A673 (cell line): Measurements from ENCODE around the gene MRPL28. TPM values are rescaled to one million over a fixed set of nuclear protein-coding genes. Genes with fewer than 3 reads are reported as not detected.

Experiments used
- BruUV-seq: library from RNA; stranded (reverse); fragments of 400-500 nt; replicated peaks from 2 replicates; lab custom pipeline; 2021; lab: Mats Ljungman, UMichigan
- CTCF ChIA-PET: fragments of 300-600 bp; sonication (Branson Sonifier 250); formaldehyde crosslinking; loops from one replicate; lab custom pipeline; 2022; ENCODE audit warnings: antibody characterized with exemption; lab: Charles Lee
- POLR2A ChIA-PET: fragments of 300-600 bp; sonication (Branson Sonifier 250); formaldehyde crosslinking; loops from one replicate; lab custom pipeline; 2022; ENCODE audit warnings: antibody characterized with exemption; ENCODE audit not compliant: low non-redundant PET; lab: Charles Lee
- DNase-seq: peaks from one replicate; pipeline ENCODE4 v3.0.0-alpha.2; 2015; ENCODE audit warnings: low spot score
- H3K27ac ChIP-seq: fragments of 200-600 bp; sonication (generic); 2 replicates; pipeline ENCODE4 v1.5.1; 2016; ENCODE audit warnings: mixed run types, low read depth, mild to moderate bottlenecking, mixed read lengths, antibody characterized with exemption, low read length; ENCODE audit not compliant: poor library complexity, severe bottlenecking
- H3K27me3 ChIP-seq: fragments of 200-600 bp; sonication (generic); replicated peaks from 2 replicates; pipeline ENCODE4 v1.6.1; 2017; ENCODE audit warnings: mixed run types, low read depth, mild to moderate bottlenecking, mixed read lengths, antibody characterized with exemption, low read length; ENCODE audit not compliant: insufficient read depth, poor library complexity
- H3K36me3 ChIP-seq: fragments of 200-600 bp; sonication (generic); 2 replicates; pipeline ENCODE4 v1.6.1; 2016; ENCODE audit warnings: mixed run types, mild to moderate bottlenecking, mixed read lengths, antibody characterized with exemption, low read length; ENCODE audit not compliant: insufficient read depth, poor library complexity, severe bottlenecking
- H3K4me1 ChIP-seq: fragments of 200-600 bp; sonication (generic); 2 replicates; pipeline ENCODE4 v1.6.1; 2017; ENCODE audit warnings: mixed run types, mild to moderate bottlenecking, mixed read lengths, antibody characterized with exemption, low read length; ENCODE audit not compliant: insufficient read depth, poor library complexity, severe bottlenecking
- H3K4me3 ChIP-seq: fragments of 200-600 bp; sonication (generic); 2 replicates; pipeline ENCODE4 v1.5.1; 2016; ENCODE audit warnings: low read depth, mixed run types, mild to moderate bottlenecking, mixed read lengths, low read length; ENCODE audit not compliant: poor library complexity, severe bottlenecking
- H3K9me3 ChIP-seq: fragments of 200-600 bp; sonication (generic); 2 replicates; pipeline ENCODE4 v1.6.1; 2016; ENCODE audit warnings: mixed run types, low read depth, mild to moderate bottlenecking, mixed read lengths, antibody characterized with exemption, low read length; ENCODE audit not compliant: poor library complexity, severe bottlenecking
- EZH2 ChIP-seq: fragments of 200-600 bp; sonication (generic); IDR thresholded peaks from 2 replicates; pipeline ENCODE4 v1.6.1; 2017; ENCODE audit warnings: borderline replicate concordance, low read depth, mild to moderate bottlenecking, mixed read lengths, antibody characterized with exemption, low read length; ENCODE audit not compliant: poor library complexity, severe bottlenecking
- intact Hi-C: fragments of 100-400 bp; cut with micrococcal nuclease; formaldehyde crosslinking; loops from one replicate; pipeline ENCODE4 v1.10.0; 2022; ENCODE audit not compliant: unreplicated experiment
- total RNA-seq: library from RNA; stranded (reverse); gene quantifications from 2 replicates; pipeline ENCODE4 v1.2.3, GENCODE V29; 2021
- TF ChIP-seq, protein P1 (sequence below): fragments of 300-800, 200-600 bp; sonication (generic); conservative IDR thresholded peaks from 2 replicates; pipeline ENCODE4 v1.5.1; 2017; ENCODE audit warnings: low read depth, mild to moderate bottlenecking, antibody characterized with exemption, low read length, moderate library complexity, mixed read lengths

Gene MRPL28
- total RNA-seq, 1 experiment from 2014 or later: 150 TPM

DNA sequence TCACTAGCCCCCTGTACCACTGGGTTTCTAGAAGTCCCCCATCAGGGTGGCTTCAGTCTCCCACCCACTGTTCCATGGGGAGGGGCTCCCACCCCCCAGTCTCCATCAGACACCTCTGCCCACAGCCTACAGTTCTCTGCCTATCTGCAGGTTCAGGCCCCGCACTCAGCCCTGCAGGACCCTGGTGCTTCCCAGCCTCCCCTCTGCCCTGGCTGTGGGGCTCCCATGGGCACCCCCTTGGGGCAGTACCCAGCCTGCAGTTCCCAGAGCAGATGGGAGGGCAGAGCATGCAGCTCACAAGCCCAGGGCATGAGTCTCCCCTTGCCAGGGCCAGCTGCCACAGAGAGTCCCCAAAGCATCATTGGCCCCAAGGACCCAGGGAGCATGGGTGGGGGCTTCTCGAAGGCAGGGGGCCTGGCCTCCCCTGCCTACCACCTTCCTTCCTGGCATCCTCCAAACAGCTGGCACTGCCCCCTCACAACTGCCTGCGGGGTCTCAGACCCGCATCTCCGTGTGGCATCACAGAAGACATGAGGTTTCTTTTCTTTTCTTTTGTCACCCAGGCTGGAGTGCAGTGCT, 2.8 kb upstream of the MRPL28 start:
- Histone ChIP-seq H3K9me3 (no peaks in the 10 kb centered on the region), H3K4me3 (no peak overlapping the region), H3K4me1 (no peaks in the 10 kb centered on the region), H3K36me3 (peaks cover 16% of the 10 kb centered on the region), H3K27me3 (no peaks in the 10 kb centered on the region), H3K27ac (no peak overlapping the region)
- TF ChIP-seq EZH2: no peak
- TF ChIP-seq, protein P1, sequence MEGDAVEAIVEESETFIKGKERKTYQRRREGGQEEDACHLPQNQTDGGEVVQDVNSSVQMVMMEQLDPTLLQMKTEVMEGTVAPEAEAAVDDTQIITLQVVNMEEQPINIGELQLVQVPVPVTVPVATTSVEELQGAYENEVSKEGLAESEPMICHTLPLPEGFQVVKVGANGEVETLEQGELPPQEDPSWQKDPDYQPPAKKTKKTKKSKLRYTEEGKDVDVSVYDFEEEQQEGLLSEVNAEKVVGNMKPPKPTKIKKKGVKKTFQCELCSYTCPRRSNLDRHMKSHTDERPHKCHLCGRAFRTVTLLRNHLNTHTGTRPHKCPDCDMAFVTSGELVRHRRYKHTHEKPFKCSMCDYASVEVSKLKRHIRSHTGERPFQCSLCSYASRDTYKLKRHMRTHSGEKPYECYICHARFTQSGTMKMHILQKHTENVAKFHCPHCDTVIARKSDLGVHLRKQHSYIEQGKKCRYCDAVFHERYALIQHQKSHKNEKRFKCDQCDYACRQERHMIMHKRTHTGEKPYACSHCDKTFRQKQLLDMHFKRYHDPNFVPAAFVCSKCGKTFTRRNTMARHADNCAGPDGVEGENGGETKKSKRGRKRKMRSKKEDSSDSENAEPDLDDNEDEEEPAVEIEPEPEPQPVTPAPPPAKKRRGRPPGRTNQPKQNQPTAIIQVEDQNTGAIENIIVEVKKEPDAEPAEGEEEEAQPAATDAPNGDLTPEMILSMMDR: no peak
- no TSS peak for BruUV-seq
- ChIA-PET POLR2A (no interaction called here), CTCF (no interaction called here)
- no peak for DNase-seq
- intact Hi-C loops: no loop called here

DNA sequence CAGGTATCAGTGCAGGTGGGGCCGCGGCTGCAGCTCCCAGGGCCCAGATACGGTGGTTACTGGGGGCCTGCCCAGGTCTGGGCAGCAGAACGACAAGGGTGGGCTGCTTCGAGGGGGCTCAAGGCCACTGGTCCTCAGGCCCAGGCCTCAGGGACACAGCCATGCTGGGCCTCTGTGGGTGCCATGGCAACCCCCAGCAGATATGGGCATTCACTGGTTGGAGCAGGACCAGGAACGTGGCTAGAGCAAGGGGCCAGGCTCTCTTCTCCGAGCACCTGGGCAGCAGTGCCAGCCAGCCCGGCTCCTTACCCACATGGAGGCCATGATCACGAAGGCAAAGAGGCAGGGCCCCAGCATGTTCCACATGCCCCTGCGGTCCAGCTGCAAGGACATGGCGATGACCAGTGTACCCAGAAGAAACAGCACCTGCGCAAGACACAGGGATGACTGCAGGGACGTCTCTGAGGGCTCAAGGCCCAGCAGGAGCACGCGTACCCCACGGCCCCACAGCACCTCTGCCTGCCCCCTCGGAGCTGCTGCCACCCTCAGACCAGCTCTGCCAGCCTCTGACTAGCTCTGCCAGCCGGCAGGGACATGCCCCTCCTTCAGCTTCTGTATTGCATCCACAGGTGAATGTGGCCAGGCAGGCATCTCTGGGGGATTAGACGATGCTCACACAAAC, 2.1 kb upstream of the MRPL28 start:
- no TSS peak for BruUV-seq
- ChIA-PET CTCF (no interaction called here), POLR2A (no interaction called here)
- DNase-seq: no peak
- Histone ChIP-seq H3K27ac (no peak overlapping the region), H3K9me3 (no peaks in the 10 kb centered on the region), H3K27me3 (no peaks in the 10 kb centered on the region), H3K4me3 (no peak overlapping the region), H3K4me1 (no peaks in the 10 kb centered on the region), H3K36me3 (peaks cover 23% of the 10 kb centered on the region)
- TF ChIP-seq EZH2: no peak
- TF ChIP-seq, protein P1: no peak
- intact Hi-C loops: no loop called here

DNA sequence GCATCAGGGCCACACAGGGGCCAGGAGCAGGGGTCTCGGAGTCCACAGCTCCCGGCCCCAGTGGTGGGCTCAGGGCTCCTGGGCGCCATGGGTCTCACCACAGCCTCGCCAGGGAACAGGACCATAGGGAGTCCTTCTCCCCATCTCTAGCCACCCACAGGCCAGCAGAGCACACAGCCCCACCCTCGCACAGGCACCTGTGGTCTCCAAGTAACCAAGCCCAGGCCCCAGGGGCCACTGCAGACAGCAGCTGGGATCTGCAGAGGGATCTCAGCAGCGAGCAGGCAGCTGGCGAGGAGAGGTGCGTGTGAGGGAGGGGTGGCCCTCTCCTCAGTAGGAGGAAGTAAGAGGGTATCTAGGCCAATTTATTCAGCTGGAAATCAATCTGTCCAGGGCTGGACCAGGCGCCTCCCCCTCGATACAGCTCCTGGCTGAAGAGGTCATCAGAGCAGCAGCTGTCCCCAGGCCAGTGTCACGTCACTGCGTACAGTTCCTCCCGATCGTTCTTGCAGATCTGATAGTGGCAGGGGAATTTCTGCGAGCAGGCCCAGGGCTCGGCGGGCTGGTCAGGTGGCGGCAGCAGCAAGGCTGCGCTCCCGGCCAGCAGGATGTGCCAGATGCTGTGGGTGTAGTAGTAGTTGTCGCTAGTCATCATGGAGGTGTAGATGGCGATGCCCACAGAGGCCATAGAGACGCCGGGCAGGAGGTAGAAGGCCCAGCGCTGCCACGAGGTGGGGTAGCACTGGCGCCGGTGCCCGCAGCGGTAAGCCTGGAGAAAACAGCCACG, 1.4 kb upstream of the MRPL28 start:
- intact Hi-C loops: no loop called here
- Histone ChIP-seq H3K36me3 (peaks cover 29% of the 10 kb centered on the region), H3K4me3 (no peak overlapping the region), H3K9me3 (no peaks in the 10 kb centered on the region), H3K4me1 (no peaks in the 10 kb centered on the region), H3K27me3 (no peaks in the 10 kb centered on the region), H3K27ac (no peak overlapping the region)
- TF ChIP-seq, protein P1: no peak
- no peak for TF ChIP-seq EZH2
- no peak for DNase-seq
- POLR2A ChIA-PET: no interaction called here
- CTCF ChIA-PET: interaction anchor here (1.0 kb wide), 1 partner anchor 19 kb away, joined by 5 read pairs; no protein-coding TSS in a partner anchor
- no TSS peak for BruUV-seq
